ENCODE data around the gene EXOC1.
"Not testable (repeated sequence)": the region's sequence is repeated elsewhere in the genome, so short reads cannot be mapped to it uniquely, and the experiment has no call there.

The EXOC1 gene

GRCh38 chr4:55853484-55854046, at the start of gene EXOC1:
EXOC1 (plus strand) TSS chr4:55853648; CDS start chr4:55858324, 4,676 bp downstream.
- DNase-seq (ENCODE audit: low read depth in 2 of 2, low spot score in 1 of 2), result peak; percentile 96

GRCh38 chr4:55807556-55807955, 45.9 kb upstream of the EXOC1 start:
- DNase-seq (ENCODE audit: low read depth in 2 of 2, low spot score in 1 of 2), result no peak

GRCh38 chr4:55808186-55808585, 45.3 kb upstream of the EXOC1 start:
- no peak for DNase-seq (ENCODE audit: low read depth in 2 of 2, low spot score in 1 of 2)

- no peak for DNase-seq (ENCODE audit: low read depth in 2 of 2, low spot score in 1 of 2)
Observed at GRCh38 chr4:55808632-55809031, 44.8 kb upstream of the EXOC1 start.

- DNase-seq (ENCODE audit: low read depth in 2 of 2, low spot score in 1 of 2), result no peak
Observed at GRCh38 chr4:55817691-55818090, 35.8 kb upstream of the EXOC1 start.

- no peak for DNase-seq (ENCODE audit: low read depth in 2 of 2, low spot score in 1 of 2)
Observed at GRCh38 chr4:55819634-55820033, 33.8 kb upstream of the EXOC1 start, which contains the start of gene EXOC1L. EXOC1L (plus strand) TSS chr4:55819790; CDS start chr4:55820027, 237 bp downstream.

GRCh38 chr4:55820279-55820678, 33.2 kb upstream of the EXOC1 start:
- no peak for DNase-seq (ENCODE audit: low read depth in 2 of 2, low spot score in 1 of 2)

- DNase-seq (ENCODE audit: low read depth in 2 of 2, low spot score in 1 of 2), result no peak
Observed at GRCh38 chr4:55822329-55822728, 31.1 kb upstream of the EXOC1 start.

- DNase-seq (ENCODE audit: low read depth in 2 of 2, low spot score in 1 of 2), result no peak
Observed at GRCh38 chr4:55824865-55825264, 28.6 kb upstream of the EXOC1 start.

GRCh38 chr4:55826986-55827385, 26.5 kb upstream of the EXOC1 start:
- DNase-seq (ENCODE audit: low read depth in 2 of 2, low spot score in 1 of 2), result no peak

- no peak for DNase-seq (ENCODE audit: low read depth in 2 of 2, low spot score in 1 of 2)
Observed at GRCh38 chr4:55827582-55827981, 25.9 kb upstream of the EXOC1 start.

GRCh38 chr4:55830048-55830447, 23.4 kb upstream of the EXOC1 start:
- no peak for DNase-seq (ENCODE audit: low read depth in 2 of 2, low spot score in 1 of 2)

GRCh38 chr4:55830716-55831115, 22.7 kb upstream of the EXOC1 start:
- no peak for DNase-seq (ENCODE audit: low read depth in 2 of 2, low spot score in 1 of 2)

- DNase-seq (ENCODE audit: low read depth in 2 of 2, low spot score in 1 of 2), result no peak
Observed at GRCh38 chr4:55834086-55834795, 19.2 kb upstream of the EXOC1 start.

- no peak for DNase-seq (ENCODE audit: low read depth in 2 of 2, low spot score in 1 of 2)
Observed at GRCh38 chr4:55837903-55838302, 15.5 kb upstream of the EXOC1 start.

GRCh38 chr4:55838356-55838755, 15.1 kb upstream of the EXOC1 start:
- no peak for DNase-seq (ENCODE audit: low read depth in 2 of 2, low spot score in 1 of 2)

- DNase-seq (ENCODE audit: low read depth in 2 of 2, low spot score in 1 of 2), result no peak
Observed at GRCh38 chr4:55838952-55839351, 14.5 kb upstream of the EXOC1 start.

- DNase-seq (ENCODE audit: low read depth in 2 of 2, low spot score in 1 of 2), result no peak
Observed at GRCh38 chr4:55840956-55841355, 12.5 kb upstream of the EXOC1 start.

GRCh38 chr4:55841373-55842239, 11.8 kb upstream of the EXOC1 start:
- not testable (repeated sequence) for DNase-seq (ENCODE audit: low read depth in 2 of 2, low spot score in 1 of 2)

- not testable (repeated sequence) for DNase-seq (ENCODE audit: low read depth in 2 of 2, low spot score in 1 of 2)
Observed at GRCh38 chr4:55842312-55842711, 11.1 kb upstream of the EXOC1 start.

GRCh38 chr4:55849724-55850123, 3.7 kb upstream of the EXOC1 start:
- DNase-seq (ENCODE audit: low read depth in 2 of 2, low spot score in 1 of 2), result no peak

- DNase-seq (ENCODE audit: low read depth in 2 of 2, low spot score in 1 of 2), result no peak
Observed at GRCh38 chr4:55851885-55852284, 1.6 kb upstream of the EXOC1 start.
